HG03060 (cell line): ENCODE measurements around the gene WDR18.

ENCODE experiments used
- ATAC-seq: cut with Tn5 transposase; IDR thresholded peaks from one replicate; pipeline ENCODE4 v1.9.1; 2021; ENCODE audit warnings: low read depth, moderate number of reproducible peaks; ENCODE audit not compliant: unreplicated experiment

The WDR18 gene

DNA sequence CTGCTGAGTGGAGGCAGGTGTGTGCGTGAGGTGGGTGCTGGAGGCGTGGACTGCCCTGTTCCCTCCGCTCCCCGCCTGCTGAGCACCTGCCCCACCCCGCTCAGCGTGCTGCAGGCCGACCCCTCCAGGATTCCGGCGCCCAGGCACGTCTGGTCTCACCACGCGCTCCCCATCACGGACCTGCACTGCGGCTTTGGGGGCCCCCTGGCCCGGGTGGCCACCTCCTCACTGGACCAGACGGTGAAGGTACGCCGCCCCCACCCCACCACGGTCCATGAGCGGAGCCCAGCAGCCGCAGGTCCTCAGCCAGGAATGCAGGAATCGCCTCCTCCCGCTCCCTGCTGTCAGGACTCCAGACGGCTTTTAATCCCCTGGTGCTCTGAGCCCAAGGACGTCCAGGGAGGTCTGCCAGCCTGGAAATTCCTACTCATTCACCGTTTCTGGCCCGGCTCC, 6.0 kb downstream of the WDR18 start:
- no peak for ATAC-seq

DNA sequence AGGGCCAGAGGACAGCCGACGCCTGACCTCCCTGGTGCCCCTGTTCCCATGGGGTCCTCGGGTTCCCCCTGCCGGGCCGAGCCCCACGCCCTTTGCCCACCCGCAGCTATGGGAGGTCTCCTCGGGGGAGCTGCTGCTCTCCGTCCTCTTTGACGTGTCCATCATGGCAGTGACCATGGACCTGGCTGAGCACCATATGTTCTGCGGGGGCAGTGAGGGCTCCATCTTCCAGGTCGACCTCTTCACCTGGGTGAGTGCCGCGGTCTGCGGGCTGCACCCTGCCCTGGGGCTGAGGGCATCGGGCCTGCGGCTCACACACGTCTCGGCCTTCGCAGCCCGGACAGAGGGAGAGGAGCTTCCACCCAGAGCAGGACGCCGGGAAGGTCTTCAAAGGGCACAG, 6.6 kb downstream of the WDR18 start:
- ATAC-seq, result no peak

DNA sequence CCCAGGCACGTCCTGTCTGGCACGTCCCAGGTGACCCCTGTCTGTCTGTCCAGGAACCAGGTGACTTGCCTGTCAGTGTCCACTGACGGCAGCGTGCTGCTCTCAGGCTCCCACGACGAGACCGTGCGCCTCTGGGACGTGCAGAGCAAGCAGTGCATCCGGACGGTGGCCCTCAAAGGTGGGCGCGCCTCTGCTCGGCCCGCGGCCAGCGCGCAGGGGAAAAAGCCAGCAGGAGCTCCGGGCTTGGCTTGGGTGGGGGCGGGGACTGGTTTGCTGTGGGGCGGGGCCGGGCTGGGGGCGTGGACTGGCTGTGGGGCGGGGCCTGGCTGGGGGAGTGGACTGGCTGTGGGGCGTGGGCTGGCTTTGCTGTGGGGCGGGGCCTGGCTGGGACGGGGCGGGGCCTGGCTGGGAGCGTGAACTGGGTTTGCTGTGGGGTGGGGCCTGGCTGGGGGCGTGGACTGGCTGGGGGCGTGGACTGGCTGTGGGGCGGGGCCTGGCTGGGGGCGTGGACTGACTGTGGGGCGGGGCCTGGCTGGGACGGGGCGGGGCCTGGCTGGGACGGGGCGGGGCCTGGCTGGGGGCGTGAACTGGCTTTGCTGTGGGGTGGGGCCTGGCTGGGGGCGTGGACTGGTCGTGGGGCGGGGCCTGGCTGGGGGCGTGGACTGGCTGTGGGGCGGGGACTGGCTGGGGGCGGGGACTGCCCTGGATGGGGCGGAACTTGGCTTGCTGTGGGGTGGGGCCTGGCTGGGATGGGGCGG, 7.2 kb downstream of the WDR18 start:
- no peak for ATAC-seq

DNA sequence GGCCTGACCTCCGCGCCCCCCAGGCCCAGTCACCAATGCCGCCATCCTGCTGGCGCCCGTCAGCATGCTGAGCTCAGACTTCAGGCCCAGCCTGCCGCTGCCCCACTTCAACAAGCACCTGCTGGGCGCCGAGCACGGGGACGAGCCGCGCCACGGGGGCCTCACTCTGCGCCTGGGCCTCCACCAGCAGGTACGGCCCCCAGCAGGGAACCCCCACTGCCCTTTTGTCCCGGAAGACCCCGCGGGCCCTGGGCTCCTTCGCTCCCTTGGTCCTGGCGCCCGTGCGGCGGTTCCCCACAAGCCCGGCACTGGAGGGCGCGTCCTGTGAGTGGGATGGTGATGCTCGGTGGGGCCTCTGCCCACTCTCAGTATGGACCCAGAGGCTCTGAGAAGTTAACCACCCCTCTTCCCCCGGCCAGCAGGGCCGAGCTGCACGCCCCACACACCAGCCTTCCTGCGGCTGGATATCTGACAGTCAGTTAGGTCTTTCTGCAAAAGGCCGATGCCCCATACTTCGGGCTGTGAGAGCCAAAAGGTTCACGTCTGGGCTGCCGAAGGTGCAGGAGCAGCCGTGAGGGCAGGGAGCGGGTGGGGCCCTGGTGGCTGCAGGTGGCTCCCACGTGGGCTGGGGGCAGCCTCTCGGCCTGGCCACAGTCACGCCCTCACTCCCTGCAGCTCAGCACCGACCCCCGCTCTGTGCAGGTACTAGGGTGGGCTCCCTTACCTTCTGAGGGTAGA, 8.0 kb downstream of the WDR18 start:
- ATAC-seq, result no peak

DNA sequence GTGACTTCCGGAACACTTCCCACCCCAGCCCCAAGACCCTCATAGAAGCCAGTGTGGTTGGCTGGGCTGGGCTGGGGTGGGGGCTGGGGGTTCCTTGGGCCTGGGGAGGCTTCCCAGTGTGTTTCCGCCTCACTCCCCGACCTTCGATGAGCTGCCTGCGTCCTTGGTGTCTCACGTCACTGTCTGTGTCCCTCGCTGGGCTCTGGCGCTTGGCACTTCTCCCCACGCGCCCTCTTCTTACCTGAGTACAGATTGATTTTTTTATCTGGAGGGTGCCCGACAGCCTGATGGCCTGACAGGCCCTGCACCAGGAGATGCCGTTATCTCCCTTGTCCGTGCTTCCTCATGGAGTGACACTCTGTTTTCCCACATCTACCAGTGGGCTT, 8.5 kb downstream of the WDR18 start:
- ATAC-seq, result no peak

DNA sequence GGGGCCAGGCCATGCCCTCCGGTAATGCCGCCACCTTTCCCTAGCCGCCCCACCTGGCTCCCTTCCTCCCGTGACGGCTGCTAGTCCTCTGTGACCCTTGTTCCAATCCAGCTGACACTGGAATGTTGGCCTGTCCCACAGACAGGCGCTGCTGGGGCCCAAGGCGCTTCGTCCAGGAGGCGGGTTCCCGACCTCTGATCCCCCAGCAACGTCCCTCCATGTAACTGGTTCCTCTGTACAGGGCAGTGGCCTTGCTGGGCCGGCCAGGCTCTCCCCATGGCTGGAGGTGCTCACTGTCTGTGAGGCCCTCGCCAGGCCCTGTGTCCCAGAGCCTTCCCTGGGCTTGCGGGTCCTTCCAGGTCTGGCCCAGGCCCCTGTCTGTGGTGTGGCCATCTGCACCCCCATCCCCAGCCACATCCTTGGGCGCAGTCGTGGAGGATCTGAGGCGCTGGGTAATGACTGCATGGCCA, 9.3 kb downstream of the WDR18 start:
- ATAC-seq, result no peak

DNA sequence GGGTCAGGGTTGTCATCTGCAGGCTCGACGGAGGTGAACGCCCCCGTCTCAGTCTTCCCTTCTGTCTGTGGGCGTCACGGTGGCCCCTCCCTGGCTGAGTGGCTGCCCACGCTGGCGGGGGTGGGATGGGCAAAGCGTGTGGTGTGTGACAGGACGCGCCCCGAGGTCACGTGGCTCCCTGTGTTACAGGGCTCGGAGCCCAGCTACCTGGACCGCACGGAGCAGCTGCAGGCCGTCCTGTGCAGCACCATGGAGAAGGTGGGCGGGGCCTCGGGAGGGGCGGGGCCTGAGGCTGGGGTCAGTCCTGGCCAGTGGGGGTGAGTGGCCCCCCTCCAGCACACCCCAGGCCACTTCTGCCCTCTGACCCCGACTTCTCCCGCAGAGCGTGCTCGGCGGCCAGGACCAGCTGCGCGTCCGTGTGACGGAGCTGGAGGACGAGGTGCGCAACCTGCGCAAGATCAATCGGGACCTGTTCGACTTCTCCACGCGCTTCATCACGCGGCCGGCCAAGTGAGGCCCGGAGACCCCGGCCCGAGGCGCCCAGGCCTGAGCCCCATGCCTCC, 9.8 kb downstream of the WDR18 start:
- ATAC-seq, result no peak

DNA sequence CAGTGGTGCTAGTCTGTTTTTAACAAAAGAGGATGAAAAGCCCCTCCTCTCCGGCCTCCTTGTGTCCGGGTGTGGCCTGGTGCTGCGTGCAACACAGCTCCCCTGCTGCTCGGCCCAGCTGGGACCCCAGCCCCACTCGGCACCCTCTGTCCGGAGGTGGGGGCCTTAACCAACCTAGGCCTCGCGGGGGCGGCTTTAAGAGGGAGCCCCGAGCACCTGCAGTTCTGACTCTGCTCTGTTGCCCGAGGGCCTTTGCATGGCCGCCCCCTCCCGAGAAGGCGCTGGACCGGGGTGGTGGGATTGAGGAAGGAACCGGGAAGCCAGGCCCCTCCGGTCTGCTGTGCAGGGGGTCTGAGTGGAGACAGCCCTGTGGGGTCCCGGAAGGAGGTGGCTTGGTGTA, 10.4 kb downstream of the WDR18 start:
- ATAC-seq, result no peak

DNA sequence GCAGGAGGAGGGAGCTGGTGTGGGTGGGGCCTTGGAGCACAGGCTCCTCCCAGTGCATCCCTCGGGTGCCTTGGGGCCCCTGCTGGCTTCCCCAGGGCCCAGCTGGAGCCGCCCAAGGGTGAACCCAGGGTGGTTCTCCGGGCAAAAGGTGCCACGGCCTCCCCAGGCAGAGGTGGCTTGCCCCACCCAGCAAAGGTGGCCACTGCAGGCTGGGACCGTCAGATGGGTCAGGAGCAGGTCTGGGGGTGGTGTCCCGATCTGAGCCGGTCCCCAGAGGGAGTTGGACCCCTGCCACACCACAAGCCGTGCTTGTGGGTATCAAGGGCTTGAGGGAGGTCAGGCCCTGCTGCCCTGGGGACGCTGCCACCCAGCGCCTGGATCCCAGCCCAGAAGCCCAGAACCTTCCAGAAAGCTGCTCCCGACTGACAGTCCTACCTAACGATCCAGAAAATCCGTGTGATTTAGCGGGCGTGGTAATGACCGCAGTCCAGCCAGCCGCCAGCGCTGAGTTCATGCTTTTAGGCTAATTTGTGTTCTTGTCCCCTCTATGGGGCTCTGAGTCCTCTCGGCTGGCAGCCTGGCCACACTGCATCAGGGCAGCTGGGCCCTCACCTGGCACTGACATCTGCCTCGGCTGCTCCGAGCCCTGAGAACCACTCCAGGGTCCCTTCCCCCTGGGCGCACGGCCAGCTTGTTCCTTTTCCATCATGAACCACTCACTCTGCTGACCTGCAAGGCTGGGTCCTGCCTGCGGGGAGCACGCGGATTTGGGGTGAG, 11.1 kb downstream of the WDR18 start:
- no peak for ATAC-seq

DNA sequence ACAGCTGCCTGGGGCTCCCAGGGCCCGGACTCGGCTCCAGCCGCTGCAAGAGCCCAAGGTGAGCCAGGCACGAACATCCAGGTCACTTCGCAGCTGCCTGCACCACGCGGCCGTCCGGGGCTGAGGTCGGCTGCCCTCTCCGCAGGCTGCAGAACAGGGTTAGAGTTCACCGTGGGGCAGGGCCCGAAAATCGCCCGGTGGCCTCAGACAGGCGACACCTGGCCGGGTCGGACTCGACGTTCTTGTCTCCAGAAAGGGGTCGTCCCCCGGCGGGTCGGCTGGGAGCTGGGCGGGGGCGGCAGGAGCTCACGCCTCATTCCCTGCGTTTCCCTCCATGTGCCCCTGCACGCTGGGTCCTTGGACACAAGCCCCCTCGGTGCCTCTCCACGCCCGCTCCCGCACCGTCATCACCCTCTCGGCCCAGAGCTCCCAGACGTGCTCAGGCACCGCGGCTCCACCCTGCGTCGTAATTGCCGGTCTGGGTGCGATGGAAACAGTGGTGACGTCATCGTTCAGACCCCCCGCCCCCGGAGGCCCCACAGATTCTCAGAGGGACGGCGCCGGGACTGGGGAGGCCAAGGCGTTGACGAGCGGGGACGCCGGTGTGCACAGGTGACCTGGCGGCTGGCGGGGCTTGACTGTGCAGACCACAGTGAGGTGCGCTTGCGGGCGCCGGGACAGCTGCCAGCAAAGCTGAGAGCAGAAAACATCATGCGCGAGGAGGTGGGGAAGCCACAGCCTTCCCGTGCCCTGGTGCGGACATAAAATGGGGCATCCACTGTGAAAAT, 12.1 kb downstream of the WDR18 start:
- no peak for ATAC-seq

DNA sequence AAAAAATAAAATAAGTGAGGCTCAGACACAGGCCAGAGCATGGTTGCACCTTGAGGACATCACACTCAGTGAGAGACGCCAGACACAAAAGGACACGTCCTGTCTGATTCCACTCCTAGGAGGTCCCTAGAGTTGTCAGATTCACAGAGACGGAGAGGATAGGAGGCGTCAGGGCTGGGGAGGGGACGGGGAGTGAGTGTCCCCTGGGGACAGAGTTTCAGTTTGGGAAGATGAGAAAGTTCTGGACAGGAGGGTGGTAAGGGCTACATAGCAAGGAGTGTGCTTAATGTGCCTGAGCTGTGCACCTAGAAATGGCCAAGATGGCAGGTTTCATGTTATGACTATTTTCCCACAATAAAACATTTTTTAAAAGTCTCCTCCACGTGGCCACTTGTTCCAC, 13.9 kb downstream of the WDR18 start:
- no peak for ATAC-seq

DNA sequence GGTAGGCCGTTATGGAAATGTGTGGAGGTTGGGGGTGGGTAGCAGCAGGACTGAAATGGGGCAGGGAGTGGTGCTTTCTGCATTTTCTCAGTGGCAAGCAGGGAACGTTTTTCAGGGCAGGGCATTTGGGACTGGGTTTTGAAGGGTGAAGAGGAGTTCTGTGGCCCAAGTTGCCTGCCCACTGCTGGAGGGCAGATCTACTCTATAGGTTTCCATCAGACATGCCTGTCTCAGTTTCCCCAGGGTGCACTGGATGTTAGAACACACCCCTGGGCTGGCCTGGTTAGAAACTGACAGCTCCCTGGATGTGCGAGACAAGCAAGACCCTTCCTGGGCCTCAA, 15.2 kb downstream of the WDR18 start:
- no peak for ATAC-seq

DNA sequence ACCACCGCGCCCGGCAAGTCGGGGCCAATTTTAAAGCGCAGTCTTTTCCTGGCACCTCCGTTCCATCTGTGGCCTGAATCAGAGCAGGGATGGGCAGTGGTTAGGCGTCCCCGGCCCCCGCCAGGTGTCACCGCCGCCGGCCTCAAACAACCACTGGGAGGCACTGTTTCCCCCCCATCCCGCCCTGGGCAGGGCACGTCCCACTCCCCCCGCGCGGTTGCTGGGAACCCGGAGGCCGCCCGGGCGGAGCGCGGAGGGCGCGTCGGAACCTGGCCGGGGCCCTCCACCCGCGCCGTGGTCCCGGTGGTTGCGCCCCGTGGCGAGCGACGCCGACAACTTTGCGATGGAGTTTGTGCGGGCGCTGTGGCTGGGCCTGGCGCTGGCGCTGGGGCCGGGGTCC, 15.9 kb downstream of the WDR18 start, which contains the start of gene GRIN3B:
Gene GRIN3B (plus strand): TSS at position 325 of the 400 bp plus-strand sequence. CDS start 19 bp downstream, at position 344.
- ATAC-seq, result no peak

DNA sequence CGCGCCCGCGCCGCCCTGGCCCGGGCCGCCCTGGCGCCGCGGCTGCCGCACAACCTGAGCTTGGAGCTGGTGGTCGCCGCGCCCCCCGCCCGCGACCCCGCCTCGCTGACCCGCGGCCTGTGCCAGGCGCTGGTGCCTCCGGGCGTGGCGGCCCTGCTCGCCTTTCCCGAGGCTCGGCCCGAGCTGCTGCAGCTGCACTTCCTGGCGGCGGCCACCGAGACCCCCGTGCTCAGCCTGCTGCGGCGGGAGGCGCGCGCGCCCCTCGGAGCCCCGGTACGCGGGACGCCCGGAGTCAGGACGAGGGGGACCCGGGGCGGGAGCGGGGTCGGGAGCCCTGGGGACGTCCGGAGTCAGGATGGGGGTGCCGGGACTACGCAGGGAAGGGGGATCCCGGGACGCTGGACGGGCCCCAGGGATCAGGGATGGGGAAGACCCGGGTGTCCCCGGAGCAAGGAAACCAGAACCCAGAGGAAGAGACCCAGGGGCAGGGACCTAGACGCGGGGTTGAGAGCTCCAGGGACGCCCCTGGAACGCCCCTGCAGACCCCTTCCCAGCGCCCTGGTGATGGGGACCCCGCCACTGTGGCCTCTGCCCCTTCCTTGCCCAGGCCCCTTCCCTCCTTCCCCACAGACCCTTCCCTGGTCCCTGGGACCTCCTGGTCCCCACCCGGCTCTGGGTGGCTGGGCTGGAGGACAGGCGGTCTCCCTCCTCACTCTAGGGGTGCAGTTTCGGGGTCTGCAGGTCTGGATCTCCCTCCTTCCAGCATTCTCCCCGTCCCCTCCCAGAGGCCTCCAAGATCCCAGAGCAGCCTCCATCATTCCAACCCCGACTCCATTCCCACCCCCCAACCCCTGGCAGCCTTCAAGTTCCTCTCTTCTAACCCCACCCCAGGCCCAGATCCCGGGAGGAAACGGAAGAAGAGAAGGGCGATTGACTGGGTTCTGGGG, 16.7 kb downstream of the WDR18 start:
- no peak for ATAC-seq

DNA sequence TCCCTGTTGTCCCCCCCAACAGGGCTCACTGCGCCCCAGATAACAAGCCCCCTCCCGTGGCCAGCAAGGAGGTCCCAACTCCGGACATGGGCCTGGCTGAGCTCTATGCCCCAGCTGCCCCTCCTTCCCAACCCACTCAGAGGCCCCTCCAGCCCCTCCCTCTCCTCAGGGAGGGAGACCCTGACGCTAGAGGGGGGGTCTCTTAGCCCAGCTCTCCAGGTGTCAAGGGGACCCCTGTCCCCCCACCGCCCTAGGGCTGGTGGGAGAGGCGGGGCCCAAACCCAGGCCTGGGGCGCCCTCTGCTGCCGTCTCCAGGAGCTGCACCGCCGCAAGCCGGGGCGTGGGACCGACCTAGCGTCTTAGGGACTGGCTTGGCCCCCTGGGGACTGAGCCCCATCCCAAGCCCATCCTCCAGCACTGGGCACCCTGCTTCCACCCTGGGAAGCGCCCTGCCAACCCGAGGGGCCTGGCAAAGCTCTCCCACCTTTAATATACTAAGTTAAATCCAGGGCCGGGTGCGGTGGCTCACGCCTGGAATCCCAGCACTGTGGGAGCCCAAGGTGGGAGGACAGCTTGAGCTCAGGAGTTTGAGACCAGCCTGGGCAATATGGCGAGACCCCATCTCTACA, 17.5 kb downstream of the WDR18 start:
- ATAC-seq, result no peak

DNA sequence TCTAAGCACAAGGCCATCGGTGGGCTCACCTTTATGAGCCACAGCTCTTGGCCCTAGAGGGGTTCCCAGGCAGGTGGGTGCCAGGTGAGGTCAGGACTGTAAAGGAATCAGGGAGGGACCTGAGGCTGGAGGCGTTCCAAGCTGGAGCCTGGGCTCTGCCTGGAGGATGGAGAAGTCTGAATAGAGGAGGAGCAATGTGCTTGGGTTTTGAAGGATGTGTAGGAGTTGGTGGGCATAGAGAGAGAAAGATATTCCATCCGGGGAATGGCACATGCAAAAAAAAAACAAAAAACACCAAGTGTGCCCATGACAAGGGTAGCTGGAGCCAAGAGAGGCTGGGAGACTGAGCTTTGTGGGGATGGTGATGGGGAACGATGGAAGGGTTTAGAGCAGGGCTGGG, 18.5 kb downstream of the WDR18 start:
- no peak for ATAC-seq

DNA sequence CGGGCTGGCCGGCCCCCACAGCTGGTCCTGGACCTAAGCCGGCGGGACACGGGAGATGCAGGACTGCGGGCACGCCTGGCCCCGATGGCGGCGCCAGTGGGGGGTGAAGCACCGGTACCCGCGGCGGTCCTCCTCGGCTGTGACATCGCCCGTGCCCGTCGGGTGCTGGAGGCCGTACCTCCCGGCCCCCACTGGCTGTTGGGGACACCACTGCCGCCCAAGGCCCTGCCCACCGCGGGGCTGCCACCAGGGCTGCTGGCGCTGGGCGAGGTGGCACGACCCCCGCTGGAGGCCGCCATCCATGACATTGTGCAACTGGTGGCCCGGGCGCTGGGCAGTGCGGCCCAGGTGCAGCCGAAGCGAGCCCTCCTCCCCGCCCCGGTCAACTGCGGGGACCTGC, 19.1 kb downstream of the WDR18 start:
- ATAC-seq, result no peak

DNA sequence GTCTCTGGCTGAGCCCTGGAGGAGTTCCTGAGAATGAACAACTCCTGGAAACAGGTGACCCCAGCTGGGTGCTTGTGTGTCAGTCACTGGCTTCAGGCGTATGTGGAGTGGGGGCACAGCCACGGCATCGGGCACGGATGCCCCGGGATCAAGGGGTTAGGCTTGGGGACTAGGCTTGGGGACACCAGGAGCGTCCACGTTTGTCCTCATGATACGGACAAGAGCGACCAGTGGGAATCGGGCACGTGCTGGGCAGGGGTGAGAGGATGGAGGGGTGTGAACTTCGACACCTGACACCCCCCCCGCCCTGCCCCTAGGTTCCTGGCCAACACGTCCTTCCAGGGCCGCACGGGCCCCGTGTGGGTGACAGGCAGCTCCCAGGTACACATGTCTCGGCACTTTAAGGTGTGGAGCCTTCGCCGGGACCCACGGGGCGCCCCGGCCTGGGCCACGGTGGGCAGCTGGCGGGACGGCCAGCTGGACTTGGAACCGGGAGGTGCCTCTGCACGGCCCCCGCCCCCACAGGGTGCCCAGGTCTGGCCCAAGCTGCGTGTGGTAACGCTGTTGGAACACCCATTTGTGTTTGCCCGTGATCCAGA, 20.2 kb downstream of the WDR18 start:
- no peak for ATAC-seq
